Ramos (cell line): ENCODE measurements around the gene UGGT1.
"Not testable (repeated sequence)": the region's sequence is repeated elsewhere in the genome, so short reads cannot be mapped to it uniquely, and the experiment has no call there.

Source experiments
- in situ Hi-C: fragments of 300-500 bp; cut with MboI; formaldehyde crosslinking; loops from one replicate; pipeline ENCODE4 v1.14.3; 2022; ENCODE audit warnings: low sequenced_read_pairs; ENCODE audit not compliant: unreplicated experiment

The UGGT1 gene

DNA sequence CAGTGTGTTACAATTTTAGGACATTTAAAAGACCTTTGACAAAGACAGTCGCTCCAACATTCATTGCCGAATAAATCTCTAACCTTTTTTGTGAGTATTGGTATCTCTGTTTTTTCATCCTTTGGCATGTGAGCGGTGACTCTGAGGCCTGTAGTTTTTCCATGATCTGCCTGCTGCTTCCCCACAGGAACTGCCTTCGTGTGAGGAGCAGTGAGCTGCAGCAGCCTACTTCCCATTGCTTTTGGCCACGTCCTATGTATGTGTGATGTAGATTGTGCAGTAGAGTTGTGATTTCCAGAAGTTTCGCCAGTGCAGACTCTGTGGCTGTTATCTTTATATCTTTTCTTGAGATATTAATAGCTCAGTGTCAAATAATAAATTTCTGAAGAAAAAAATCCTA is 79.8 kb downstream of the UGGT1 start:
- in situ Hi-C loops = no loop called here

DNA sequence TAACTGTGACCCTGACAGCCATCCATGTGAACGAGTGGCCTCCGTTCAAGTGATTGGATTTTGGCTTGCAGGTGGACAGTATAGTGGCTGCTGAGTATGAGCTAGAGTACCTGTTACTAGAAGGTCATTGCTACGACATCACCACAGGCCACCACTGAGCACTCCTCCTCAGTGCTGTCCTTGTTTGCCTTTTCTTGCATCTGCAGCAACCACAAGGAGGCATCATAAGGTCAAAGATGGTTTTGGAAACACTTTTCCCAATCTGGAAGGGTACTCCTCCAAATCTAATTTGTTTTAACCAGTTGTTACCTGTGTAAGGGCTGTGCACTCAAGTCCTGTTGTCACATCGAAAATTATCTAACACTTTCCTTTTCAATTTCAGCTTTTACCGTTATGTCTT is 81.2 kb downstream of the UGGT1 start:
- in situ Hi-C loops = no loop called here

DNA sequence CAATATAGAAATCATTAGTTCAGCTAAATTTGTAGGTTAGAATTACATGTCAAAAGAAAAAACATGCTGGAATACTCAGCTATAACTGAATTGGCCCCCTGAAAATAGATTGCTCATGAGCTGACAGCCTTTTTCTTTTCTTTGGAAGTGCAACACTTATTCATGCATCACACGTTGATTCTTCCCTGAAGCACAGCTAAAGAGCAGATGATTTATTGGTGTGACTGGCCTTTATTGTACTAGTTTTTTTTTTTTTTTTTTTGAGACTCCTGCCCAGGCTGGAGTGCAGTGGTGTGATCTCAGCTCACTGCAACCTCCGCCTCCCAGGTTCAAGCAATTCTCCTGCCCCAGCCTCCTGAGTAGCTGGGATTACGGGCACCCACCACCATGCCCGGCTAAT is 83.1 kb downstream of the UGGT1 start:
- in situ Hi-C loops = not testable (repeated sequence)

DNA sequence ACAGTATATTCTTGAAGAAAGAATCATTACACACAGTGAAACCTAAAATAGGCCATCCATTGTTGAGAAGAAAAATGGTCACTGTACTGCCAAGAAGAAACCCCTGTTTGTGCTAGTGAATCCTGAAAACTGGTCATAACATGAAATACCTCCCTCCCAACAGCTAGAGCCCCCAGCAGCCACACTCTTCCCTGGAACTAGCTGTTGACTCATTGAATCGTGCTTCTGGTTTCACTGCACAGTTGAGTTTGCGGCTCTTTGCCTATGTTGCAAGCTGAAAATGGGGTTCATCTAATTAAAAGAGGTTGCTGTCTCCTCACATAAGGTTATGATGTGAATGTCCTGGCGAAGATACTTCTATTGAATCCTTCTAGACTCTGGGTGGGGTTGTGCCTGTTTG is 86.3 kb downstream of the UGGT1 start:
- in situ Hi-C loops = no loop called here

DNA sequence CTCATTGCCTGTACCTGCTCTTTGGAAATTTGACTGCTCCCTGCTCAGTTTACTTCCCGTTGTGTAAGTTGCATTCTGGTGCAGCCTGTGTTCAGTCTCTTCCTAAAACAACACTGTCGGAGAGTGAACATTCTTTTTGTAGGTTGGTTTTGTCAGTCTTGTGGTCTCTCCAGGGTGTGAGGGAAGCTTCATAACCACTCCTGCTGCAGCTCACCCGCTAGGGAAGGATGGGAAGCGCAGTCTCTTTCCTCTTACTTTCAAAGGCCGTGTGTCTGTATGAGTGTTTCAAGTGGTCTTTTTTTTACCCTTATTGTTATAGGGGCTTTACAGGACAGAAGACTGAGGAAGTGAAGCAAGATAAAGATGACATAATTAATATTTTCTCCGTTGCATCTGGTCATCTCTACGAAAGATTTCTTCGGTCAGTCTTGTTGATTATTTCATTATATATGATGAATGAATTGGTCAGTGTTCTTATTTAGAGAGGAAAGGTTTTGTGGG is 87.2 kb downstream of the UGGT1 start:
- in situ Hi-C loops = no loop called here

DNA sequence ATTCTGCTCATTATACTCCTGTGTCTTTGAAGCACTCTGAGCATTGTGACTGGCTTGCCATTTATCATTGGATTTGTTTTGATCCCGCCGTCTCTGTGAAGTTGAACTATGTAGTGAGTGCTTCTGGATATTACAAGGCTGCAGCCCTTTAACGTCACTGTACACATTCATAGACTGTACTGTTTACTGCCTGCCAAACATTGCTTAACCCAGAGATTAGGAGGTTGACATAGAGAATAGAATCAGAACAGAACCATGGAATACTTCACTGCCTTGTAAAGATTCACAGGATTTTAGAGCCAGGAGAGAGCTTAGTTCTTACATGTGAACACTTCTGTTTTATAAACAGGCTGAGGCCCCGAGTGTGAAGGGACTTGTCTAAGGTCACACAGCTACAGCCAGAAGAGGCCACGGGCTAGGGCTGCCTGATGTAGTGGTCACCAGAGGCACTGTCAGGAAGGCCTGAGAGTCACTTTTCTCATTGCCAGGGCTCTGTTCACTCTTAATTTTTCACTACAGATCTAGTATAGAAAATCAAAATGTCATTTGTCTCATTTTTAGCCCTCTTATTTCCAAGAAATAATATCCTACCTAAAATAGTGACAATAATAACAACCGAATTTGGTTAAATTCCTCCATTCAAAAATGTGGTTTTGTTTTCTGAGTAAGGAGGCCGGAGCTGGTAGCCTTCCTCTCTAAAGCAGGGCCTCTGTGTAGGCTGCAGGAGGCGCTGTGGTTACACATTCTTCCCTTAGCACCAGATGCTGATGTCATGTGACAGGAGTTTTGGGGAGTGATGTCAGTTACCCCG is 87.9 kb downstream of the UGGT1 start:
- in situ Hi-C loops = no loop called here

DNA sequence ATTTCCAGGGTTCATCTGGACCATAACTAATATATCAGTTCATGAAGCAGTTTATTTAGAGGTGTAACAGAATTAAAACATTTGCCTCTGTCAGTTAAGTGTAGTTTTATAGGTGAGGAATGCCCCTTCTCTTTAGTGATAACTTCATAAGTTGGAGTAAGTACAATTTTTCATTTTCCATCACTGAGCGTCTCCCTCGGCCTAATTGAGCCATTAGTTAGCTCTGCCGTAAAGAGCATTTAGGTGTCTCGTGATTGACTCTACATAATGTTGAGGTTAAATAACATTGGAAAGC is 88.4 kb downstream of the UGGT1 start:
- in situ Hi-C loops = no loop called here

DNA sequence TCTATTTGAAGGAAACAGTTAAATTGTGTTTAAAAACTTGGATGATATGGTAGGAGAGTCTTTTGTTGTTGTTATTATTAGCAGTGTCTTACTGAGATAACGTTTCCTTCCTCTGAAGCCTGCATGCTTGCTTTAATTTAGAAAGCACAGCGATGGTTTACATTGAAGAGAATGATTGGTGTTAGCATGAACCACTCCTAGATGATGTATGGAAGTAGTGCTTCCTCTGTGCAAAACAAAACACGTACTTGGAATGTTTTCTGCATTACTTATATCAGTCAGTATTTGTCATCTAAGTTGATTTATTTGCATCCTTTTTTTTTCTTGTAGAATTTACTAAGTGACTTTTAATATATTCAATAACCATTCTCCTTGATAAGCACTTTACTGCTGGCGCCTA is 89.0 kb downstream of the UGGT1 start:
- in situ Hi-C loops = no loop called here

DNA sequence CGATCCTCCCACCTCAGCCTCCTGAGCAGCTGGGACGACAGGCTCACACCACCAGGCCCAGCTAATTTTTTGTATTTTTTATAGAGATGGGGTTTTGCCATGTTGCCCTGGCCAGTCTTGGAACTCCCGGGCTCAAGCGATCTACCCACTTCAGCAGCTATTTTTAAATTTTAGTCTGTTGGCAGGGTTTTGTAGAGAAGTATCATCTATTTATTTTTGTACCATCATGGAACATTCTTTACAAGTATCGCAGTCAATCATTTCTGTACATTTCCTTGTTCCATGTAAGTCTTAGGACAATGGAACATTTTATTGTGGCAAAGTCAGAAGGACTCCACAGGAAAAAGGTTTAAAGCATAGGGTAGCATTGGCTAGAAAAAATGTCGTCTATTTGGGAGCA is 94.6 kb downstream of the UGGT1 start:
- in situ Hi-C loops = no loop called here

DNA sequence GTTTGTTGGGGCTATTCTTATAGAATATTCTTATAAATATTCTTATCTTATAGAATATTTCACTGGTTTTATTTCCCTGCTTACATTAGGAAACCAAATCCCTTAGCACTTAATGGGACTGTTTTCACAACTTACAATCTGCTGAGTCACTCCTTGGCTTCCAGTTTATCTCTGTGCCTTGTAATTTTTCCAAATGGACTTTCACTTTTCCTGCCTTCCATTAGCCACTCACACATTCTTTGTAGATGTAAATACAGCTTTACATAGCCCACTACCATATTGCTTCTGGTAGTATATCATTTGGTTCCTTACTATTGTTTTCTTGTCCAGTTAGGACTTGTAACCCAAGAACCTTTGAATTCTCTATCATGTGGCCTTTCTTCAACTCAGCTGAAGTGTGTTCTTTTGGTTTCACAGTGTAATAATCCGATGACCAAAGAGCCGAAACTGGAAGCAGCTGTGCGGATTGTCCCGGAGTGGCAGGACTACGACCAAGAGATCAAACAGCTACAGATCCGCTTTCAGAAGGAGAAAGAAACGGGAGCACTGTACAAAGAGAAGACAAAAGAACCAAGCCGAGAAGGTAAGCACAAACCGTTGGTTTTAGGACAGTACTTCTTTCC is 96.1 kb downstream of the UGGT1 start:
- in situ Hi-C loops = no loop called here

DNA sequence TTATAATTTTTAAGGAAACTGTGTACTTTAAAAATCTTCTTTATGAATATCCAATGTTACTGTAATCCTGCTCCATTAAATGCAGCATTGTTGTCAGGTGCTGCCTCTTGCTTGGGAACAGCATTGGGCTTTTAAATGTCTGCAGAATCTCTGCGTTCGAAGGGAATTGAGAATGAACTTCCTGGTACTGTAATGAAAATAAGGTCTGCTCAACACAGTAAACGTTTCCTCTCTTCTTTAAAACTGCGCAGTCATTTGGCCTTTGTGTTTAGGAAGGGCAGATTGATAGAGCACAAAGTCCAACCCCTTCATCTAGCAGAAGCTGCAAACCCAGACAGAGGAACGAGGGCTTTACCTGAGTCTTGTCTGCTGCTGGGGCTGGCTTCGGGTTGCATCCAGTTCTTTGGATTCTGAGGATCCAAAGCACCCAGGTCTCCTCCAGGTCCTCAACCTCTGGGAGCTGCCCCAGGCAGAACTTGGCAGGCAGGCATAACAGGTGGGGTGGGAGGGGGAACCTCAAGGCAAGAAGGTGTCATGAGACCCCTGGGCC is 104.5 kb downstream of the UGGT1 start:
- in situ Hi-C loops = no loop called here

DNA sequence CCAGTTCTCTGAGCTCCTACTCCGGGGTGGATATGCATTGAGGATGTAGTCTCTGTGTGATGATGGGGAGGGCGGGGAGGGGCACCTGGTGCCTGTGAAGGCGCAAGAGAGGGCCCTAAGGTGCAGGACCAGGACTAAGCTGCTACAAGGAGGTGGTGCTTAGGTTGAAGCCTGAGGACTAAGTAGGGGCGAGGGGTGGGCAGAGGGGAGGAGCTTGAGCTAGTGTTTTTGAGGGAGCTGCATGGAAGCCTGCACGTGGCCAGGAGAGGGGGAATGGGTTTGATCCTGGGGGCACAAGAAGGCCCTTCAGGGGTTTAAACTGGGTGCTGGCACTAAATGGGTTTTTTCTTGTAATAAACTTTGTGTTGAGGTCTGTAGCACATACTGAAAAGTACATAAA is 105.0 kb downstream of the UGGT1 start:
- in situ Hi-C loops = no loop called here

DNA sequence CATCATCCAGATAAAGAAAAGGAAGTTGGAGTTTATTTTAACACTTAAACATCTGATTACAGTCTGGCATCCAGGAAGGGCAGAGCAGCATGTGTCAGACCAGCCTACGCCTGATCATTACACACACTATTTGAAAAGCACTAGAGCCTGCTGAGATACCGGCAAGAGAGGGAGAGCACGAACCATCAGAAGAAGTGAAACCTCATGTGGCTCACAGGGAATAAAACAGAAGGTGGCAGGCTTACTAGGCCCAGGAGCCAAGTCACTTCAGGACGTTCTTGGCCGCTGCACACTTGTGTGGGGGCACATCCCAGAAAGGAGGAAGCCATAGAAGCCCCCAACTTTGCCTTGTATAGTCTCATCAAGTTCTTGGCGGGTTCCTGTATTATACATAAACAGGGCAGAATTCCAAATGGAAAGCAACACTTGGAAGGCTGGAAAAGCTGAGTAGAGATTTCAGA is 105.5 kb downstream of the UGGT1 start:
- in situ Hi-C loops = no loop called here

DNA sequence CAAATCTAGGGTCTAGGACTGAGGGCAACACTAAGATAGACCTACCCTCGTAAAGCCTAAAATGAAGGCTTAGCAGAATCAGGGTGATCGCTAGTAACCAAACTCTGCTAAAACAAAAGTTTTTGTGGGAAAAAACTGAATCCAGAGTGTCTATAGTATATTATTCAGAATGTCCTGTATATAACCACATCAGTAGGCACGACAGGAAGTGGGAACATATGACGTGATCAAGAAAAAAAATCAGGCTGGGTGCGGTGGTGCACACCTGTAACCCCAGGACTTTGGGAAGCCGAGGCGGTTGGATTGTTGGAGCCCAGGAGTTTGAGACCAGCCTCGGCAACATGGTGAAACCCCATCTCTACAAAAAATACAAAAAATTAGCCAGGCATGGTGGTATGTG is 106.1 kb downstream of the UGGT1 start:
- in situ Hi-C loops = no loop called here

DNA sequence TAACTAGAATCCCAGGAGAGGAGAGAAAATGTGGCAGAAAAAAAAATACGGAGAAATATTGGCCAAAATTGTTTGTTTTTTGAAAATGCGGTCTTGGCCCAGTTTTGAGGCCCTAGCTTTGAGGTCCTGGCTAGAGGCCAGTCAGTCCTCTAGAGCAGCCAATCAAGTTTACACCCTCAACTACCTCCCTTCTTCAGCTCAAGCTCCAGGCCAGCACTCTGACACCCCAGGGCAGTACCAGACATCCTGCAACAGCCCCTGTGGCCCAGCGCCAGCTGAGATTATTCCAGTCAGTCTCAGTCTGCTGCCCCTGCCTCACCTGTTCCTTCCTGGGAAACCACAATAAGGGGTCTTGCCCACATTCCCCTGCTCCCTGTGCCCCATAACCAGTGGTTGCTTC is 107.7 kb downstream of the UGGT1 start:
- in situ Hi-C loops = no loop called here

DNA sequence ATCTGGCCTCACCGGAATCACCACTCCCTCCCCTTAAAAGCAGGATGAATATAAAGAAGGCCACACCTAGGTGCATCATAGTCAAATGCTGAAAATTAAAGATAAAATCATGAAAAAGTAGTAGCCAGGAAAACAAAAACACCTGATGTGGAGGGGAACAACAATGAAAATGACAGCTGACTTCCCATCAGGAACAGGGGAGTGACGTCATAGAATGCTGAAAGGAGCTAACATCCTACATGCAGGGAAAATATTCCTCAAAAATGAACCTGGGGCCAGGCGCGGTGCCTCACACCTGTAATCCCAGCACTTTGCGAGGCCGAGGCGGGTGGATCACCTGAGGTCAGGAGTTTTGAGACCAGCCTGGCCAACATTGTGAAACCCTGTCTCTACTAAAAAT is 108.1 kb downstream of the UGGT1 start:
- in situ Hi-C loops = no loop called here

DNA sequence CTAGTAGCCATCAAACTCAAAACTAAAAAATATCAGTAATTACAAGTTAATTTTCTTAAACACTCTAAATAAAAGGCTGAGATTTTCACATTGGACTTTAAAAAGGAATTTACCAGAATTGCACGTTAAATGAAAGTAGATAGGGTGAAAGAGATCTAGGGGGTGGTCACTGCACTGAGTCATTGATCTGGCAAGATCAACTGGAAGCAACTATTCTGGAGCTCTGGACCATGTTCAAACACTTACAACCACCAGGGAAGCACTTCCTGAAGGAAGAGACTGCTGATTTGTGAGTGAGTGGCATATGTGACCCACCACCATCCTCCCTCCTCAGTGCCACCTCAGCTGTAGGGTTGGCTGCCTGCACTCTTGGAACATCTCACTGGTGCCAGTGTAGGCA is 111.8 kb downstream of the UGGT1 start:
- in situ Hi-C loops = no loop called here

DNA sequence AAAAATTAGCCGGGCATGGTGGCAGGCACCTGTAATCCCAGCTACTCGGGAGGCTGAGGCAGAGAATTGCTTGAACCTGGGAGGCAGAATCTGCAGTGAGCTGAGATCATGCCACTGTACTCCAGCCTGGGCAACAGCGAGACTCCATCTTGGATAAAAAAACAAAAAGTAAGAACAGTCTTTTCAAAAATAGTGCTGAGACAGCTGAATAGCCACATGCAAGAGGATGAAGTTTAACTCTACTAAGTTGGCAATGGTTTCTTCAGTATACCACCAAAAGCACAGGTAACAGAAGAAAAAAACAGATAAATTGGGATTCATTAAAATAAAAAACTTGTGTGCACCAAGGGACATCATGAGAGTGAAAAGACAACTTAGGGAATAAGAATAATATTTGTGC is 115.2 kb downstream of the UGGT1 start:
- in situ Hi-C loops = no loop called here

DNA sequence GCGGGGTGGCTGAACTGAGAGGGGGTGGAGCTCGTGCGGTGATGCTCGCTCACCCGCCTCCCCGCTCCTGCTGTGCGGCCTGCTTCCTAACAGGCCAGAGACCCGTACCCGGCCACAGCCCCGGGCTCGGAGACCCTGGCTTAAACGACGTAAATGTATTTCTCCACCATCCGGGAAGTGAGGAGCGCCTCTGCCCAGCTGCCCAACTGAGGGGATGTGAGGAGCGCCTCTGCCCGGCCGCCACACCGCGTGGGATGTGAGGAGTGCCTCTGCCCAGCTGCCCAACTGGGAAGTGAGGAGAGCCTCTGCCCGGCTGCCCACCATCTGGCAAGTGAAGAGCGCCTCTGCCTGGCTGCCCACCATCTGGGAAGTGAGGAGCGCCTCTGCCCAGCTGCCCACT is 117.0 kb downstream of the UGGT1 start:
- in situ Hi-C loops = no loop called here

DNA sequence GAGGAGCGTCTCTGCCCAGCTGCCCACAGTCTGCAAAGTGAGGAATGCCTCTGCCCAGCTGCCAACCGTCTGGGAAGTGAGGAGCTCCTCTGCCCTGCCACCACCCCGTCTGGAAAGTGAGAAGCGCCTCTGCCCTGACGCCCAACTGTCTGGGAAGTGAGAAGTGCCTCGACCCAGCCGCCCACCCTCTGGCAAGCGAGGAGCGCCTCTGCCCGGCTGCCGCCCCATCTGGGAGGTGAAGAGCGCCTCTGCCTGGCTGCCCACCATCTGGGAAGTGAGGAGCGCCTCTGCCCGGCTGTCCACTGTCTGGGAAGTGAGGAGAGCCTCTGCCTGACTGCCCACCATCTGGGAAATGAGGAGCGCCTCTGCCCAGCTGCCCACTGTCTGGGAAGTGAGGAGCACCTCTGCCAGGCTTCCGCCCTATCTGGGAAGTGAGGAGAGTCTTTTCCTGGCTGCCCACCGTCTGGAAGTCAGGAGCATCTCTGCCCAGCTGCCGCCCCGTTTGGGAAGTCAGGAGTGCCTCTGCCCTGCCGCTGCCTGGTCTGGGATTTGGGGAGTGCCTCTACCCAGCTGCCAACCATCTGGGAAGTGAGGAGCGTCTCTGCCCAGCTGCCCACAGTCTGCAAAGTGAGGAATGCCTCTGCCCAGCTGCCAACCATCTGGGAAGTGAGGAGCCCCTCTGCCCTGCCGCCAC is 117.8 kb downstream of the UGGT1 start:
- in situ Hi-C loops = not testable (repeated sequence)

DNA sequence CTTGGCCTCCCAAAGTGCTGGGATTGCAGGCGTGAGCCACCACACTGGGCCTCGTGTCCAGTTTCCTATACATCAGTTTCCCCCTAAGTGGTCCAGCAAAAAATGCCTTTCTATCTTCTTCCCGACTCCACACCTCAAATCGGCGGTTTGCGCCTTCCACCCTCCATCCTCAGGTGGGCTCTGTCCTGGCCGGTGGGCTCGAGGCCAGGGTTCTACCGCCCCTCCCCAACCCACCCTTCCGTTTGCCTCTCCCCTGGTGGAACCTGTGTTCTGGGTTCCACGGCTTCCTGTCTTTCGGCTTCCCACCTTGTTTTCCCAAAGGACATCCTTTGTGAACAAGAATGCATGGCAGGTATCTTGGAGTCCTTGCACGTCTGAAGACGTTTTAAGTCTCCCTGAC is 123.3 kb downstream of the UGGT1 start:
- in situ Hi-C loops = no loop called here
